ENCODE measurements around the gene EGF.
"Not testable (repeated sequence)": the region's sequence is repeated elsewhere in the genome, so short reads cannot be mapped to it uniquely, and the experiment has no call there.

EGF gene

DNA sequence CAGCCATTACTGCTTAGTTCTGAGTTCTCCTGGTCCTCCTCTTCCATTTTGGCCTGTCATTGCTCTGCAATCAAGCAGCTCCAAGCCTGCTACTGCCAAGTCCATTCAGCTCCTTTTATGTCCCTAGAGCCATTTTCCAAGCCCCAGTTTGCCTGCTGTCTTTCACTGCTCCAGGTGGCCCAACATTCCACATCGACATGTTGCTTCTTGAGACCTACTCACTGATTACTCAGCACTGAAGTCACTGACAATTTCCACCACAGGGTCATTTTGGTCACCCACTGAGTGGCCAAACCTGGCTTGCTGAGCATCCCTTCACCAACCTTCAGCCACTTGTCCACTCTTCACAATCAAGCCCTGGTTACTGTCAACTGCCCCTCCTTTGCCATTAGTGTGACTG lies 37.6 kb upstream of the EGF start:
- TF ChIP-seq, protein P1, sequence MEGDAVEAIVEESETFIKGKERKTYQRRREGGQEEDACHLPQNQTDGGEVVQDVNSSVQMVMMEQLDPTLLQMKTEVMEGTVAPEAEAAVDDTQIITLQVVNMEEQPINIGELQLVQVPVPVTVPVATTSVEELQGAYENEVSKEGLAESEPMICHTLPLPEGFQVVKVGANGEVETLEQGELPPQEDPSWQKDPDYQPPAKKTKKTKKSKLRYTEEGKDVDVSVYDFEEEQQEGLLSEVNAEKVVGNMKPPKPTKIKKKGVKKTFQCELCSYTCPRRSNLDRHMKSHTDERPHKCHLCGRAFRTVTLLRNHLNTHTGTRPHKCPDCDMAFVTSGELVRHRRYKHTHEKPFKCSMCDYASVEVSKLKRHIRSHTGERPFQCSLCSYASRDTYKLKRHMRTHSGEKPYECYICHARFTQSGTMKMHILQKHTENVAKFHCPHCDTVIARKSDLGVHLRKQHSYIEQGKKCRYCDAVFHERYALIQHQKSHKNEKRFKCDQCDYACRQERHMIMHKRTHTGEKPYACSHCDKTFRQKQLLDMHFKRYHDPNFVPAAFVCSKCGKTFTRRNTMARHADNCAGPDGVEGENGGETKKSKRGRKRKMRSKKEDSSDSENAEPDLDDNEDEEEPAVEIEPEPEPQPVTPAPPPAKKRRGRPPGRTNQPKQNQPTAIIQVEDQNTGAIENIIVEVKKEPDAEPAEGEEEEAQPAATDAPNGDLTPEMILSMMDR (conservative IDR thresholded peaks at IDR 0.05) = no peak
- no peak for TF ChIP-seq ZFX (IDR thresholded peaks at IDR 0.05)
- peak overlapping the region; percentile 92 for H3K27ac ChIP-seq

DNA sequence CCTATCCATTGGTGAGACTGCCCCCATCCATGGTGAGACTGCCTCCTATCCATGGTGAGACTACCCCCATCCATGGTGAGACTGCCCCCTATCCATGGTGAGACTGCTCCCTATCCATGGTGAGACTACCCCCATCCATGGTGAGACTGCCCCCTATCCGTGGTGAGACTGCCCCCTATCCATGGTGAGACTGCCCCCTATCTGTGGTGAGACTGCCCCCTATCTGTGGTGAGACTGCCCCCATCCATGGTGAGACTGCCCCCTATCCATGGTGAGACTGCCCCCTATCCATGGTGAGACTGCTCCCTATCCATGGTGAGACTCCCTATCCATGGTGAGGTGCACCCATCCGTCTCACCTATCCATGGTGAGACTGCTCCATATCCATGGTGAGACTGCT lies 37.1 kb upstream of the EGF start:
- not testable (repeated sequence) for H3K27ac ChIP-seq

DNA sequence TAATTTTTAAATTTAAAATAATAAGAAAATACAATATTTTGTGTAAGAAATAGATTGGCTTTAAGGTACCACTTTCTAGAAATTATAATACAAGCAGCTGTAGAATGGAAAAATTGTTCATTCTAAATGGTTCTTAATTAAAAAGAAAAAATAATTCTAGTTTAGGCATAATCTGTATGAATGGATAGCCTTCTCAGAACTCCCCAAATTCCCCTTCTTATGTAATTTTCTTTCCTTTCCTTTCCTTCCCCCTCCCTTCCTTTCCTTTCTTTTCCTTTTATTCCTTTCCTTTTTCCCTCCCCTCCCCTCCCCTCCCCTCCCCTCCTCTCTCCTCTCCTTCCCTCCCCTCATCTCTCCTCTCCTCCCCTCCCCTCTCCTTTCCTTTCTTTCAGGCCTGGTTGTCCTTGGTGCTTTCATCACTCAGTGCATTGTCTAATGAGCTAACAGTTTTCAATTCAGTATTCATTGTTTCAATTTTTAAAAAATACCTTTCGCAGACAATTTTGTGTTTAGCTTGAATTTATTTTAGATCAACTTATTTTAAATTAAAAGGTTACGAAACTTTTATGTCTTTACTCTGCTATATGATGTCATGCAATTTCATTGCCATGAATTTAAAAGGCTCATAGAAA lies 35.9 kb upstream of the EGF start:
- no peak overlapping the region for H3K27ac ChIP-seq
- TF ChIP-seq, protein P1 (conservative IDR thresholded peaks at IDR 0.05) = no peak
- no peak for TF ChIP-seq ZFX (IDR thresholded peaks at IDR 0.05)

DNA sequence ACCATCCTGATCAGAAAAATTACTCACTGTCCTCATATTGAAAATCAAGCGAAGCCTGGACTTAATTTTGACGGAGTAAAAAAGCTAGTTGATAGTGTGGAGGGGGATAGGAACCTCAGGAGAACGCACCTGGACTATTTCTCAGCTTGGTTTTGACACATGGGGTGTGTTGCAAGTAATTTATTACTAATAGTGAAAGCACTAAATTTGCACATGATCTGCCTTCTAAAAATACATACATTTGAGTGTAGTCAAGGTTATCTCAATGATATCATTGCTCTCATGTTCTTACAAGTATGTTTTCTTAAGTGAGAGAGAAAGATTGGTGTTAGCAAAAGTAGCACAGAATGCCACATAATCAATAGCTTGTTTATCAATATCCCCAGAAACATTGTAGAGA lies 35.3 kb upstream of the EGF start:
- no peak overlapping the region for H3K27ac ChIP-seq
- TF ChIP-seq, protein P1 (conservative IDR thresholded peaks at IDR 0.05) = no peak
- no peak for TF ChIP-seq ZFX (IDR thresholded peaks at IDR 0.05)

DNA sequence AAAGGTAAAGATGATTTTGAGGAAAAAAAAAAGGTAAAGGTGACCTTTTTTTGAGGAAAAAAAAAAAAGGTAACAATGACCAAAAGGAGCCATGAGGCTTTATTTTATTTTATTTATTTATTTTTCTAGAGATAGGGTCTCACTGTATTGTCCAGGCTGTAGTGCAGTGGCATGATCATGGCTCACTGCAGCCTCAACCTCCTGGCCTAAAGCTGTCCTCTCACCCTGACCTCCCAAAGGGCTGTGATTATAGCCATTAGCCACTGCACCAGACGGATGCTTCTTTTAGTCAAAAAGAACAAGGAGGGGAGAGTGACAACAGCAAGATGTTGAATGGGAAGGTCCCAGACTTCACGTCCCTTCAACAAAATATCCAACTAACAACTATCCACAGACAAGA lies 34.3 kb upstream of the EGF start:
- no peak overlapping the region for H3K27ac ChIP-seq
- TF ChIP-seq ZFX (IDR thresholded peaks at IDR 0.05) = no peak
- TF ChIP-seq, protein P1 (conservative IDR thresholded peaks at IDR 0.05) = no peak

DNA sequence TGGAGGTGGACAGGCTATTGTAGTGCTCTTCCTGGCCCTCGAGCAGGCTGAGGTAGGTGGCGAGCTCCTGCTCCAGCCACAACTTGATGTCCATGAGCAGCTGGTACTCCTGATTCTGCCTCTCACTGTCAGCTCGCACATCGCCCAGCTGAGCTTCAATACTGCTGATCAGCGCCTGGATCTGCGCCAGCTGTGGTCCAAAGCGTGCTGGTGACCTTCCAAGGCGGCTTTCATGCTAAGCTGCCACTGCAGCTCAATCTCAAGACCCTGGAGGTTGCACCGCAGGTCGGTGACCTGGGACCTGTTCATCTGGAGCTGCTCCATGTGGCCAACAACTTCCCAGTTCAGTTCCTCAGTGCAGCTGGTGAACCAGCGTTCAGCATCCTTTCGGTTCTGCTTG lies 33.6 kb upstream of the EGF start:
- peak overlapping the region; percentile 6; the same call in 1 of the 2 replicates for H3K27ac ChIP-seq
- TF ChIP-seq, protein P1 (conservative IDR thresholded peaks at IDR 0.05) = no peak
- no peak for TF ChIP-seq ZFX (IDR thresholded peaks at IDR 0.05)

DNA sequence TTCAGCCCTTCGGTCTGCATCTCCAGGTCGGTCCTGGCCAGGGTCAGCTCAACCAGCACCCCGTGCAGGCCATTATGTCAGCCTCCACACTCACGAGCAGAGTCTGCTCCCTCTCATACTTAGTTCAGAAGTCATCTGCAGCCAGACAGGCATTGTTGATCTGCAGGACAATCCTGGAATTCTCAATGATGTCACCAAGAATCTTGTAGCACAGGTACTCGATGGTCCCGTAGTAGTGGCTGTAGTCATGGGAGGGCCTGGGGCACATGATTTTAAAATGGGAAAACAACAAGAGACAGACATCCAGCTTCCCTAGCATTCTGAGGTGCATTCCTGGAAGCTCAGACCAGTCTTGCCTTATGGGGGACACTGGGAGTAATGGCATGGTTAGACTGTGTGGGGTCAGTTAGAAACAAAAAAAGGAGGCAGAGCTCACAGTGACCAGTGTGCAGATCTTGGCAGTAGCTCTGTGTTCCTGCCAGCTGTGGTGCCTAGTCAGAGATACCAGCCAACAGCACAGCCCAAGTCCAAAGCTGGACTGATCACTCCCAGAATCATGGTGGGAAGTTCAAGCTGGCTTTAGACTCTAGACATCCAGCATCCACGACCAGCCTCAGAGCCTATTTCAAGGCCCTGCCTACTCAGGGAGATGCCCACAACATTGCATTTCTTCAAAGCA lies 32.9 kb upstream of the EGF start:
- no peak for TF ChIP-seq ZFX (IDR thresholded peaks at IDR 0.05)
- TF ChIP-seq, protein P1 (conservative IDR thresholded peaks at IDR 0.05) = no peak
- H3K27ac ChIP-seq = no peak overlapping the region

DNA sequence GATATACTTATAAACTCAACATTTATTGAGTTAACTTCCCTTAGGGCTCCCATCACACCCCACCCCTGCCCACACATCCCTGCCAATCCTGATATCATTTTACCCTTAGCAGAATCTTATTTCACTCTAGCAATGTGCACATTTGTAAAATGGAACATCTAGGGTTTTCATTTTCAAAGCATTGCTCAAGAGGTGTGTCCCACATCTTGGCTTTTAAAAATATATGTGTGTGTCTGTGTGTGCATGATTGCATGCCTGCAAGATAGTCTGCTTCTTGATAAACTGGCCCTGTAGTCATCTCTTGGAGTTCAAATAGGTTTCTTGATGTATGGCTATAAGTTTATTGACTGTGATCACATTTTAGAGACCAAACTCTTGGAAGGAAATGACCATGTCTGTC lies 26.4 kb upstream of the EGF start:
- no peak for TF ChIP-seq ZFX (IDR thresholded peaks at IDR 0.05)
- TF ChIP-seq, protein P1 (conservative IDR thresholded peaks at IDR 0.05) = no peak
- no peak overlapping the region for H3K27ac ChIP-seq

Data from C4-2B (cell line).